ENCODE results near the gene ARHGEF4.

GRCh38 chr2:130846686-130847375, 10.1 kb downstream of the ARHGEF4 start:
- no peak for TF ChIP-seq CTCF (IDR thresholded peaks at IDR 0.05 in 2 of 3, conservative IDR thresholded peaks at IDR 0.05 in 1 of 3; ENCODE audit: borderline replicate concordance in 1 of 3, insufficient read depth in 1 of 3, low read depth in 2 of 3, low read length in 2 of 3)
- TF ChIP-seq FOSL1 (IDR thresholded peaks at IDR 0.05; ENCODE audit: low read depth): no peak
- no peak for TF ChIP-seq ZFX (IDR thresholded peaks at IDR 0.05)
- TF ChIP-seq EZH2 (IDR thresholded peaks at IDR 0.05): no peak
- no peak for TF ChIP-seq POLR2AphosphoS5 (IDR thresholded peaks at IDR 0.05; ENCODE audit: low read depth, low read length)
- TF ChIP-seq POLR2A (IDR thresholded peaks at IDR 0.05; ENCODE audit: borderline replicate concordance, extremely low read depth, insufficient read depth, insufficient read length): no peak
- no peak for TF ChIP-seq MAX (IDR thresholded peaks at IDR 0.05)
- TF ChIP-seq CBX3 (IDR thresholded peaks at IDR 0.05; ENCODE audit: low read depth): no peak
- TF ChIP-seq EZH2phosphoT487 (IDR thresholded peaks at IDR 0.05; ENCODE audit: borderline replicate concordance): no peak
- no peak for TF ChIP-seq YY1 (IDR thresholded peaks at IDR 0.05; ENCODE audit: extremely low read depth, insufficient replicate concordance, low read depth, low read length)
- TF ChIP-seq ATF3 (IDR thresholded peaks at IDR 0.05): no peak

All from HCT116 (cell line).